GM21825 (cell line): Measurements from ENCODE around the gene TPM2.

ENCODE experiments used
- ATAC-seq: cut with Tn5 transposase; IDR thresholded peaks from one replicate; pipeline ENCODE4 v1.9.1; 2021; ENCODE audit warnings: mild to moderate bottlenecking, moderate library complexity; ENCODE audit not compliant: unreplicated experiment

TPM2 gene

GRCh38 chr9:35696520-35697215 is 6.9 kb upstream of the TPM2 start:
- peak; percentile 82 for ATAC-seq

GRCh38 chr9:35695943-35696401 is 6.2 kb upstream of the TPM2 start:
- no peak for ATAC-seq

GRCh38 chr9:35691757-35692301 is 2.1 kb upstream of the TPM2 start:
- ATAC-seq, result no peak

GRCh38 chr9:35691334-35691650 is 1.6 kb upstream of the TPM2 start:
- no peak for ATAC-seq

- no peak for ATAC-seq
Observed at GRCh38 chr9:35690614-35691333, 1.0 kb upstream of the TPM2 start.

- no peak for ATAC-seq
Observed at GRCh38 chr9:35690294-35690613, 529 bp upstream of the TPM2 start.

GRCh38 chr9:35688558-35689541 is 875 bp downstream of the TPM2 start:
- no peak for ATAC-seq

GRCh38 chr9:35687972-35688557 is 1.7 kb downstream of the TPM2 start:
- no peak for ATAC-seq

GRCh38 chr9:35687306-35687705 is 2.4 kb downstream of the TPM2 start:
- no peak for ATAC-seq

- no peak for ATAC-seq
Observed at GRCh38 chr9:35686222-35687203, 3.2 kb downstream of the TPM2 start.

- no peak for ATAC-seq
Observed at GRCh38 chr9:35685506-35685905, 4.2 kb downstream of the TPM2 start.

GRCh38 chr9:35684921-35685320 is 4.8 kb downstream of the TPM2 start:
- ATAC-seq, result no peak

- no peak for ATAC-seq
Observed at GRCh38 chr9:35683323-35683722, 6.4 kb downstream of the TPM2 start.

GRCh38 chr9:35682520-35683315 is 7.0 kb downstream of the TPM2 start:
- no peak for ATAC-seq

- no peak for ATAC-seq
Observed at GRCh38 chr9:35682051-35682450, 7.7 kb downstream of the TPM2 start.

GRCh38 chr9:35681341-35682002 is 8.3 kb downstream of the TPM2 start:
- no peak for ATAC-seq

GRCh38 chr9:35680331-35681105 is 9.2 kb downstream of the TPM2 start:
- no peak for ATAC-seq
